ENCODE data around the gene ABCC1.
"Not testable (repeated sequence)": the region's sequence is repeated elsewhere in the genome, so short reads cannot be mapped to it uniquely, and the experiment has no call there.

The ABCC1 gene

DNA sequence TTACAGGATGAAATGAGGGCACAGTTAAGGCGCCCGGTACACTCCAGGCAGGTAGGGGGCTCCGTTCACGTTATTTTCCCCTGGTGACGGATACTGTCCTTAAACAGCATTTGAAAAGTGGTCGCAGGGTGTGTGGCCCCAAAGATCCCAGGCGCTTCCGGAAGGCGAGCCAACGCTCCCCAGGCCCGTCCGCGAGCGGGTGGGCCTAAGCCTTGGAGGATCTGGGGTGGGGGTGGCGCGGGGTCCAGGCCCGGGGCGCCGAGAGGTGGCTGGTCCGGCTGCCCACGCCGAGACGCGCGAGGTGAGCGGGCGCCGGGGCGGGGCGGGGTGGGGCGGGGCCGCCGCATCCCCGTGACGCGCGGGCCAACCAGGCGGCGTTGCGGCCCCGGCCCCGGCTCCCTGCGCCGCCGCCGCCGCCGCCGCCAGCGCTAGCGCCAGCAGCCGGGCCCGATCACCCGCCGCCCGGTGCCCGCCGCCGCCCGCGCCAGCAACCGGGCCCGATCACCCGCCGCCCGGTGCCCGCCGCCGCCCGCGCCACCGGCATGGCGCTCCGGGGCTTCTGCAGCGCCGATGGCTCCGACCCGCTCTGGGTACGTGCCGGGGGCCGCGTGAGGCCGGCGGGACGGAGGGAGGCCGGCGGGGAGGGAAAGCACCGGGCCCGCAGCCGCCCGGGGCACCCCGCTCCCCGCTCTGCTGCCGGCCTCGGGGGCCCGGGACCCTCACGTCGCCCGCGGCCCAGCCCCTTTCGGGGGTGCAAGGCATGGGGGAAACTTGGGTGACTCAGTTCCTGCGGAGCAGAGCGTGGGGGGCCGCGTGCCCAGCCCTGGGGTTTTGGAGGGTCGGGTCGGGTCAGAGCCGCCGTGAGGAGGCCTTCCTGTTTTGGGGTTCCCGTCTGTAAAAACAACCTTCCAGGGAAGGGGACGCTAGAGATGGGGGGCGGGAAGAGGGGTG, at the start of gene ABCC1:
TSS of gene ABCC1 (plus strand) at position 407 of the 951 bp plus-strand sequence. CDS start at position 543, 136 bp downstream.
- no peak for DNase-seq

DNA sequence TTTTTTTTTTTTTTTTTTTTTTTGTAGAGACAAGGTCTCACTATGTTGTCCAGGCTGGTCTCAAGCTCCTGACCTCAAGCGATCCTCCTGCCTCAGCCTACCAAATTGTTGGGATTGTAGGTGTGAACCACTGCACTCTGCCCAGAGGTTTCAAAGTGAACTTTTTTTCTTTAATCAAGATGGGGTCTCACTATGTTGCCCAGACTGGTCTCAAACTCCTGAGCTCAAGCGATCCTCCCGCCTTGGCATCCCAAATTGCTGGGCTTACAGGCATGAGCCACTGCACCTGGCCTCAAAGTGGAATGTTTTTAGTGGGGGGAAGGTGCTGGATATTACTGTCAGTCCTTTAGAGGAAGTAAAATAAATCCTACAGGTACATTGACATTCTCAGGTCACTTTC, 49.1 kb upstream of the ABCC1 start:
- no peak for DNase-seq

DNA sequence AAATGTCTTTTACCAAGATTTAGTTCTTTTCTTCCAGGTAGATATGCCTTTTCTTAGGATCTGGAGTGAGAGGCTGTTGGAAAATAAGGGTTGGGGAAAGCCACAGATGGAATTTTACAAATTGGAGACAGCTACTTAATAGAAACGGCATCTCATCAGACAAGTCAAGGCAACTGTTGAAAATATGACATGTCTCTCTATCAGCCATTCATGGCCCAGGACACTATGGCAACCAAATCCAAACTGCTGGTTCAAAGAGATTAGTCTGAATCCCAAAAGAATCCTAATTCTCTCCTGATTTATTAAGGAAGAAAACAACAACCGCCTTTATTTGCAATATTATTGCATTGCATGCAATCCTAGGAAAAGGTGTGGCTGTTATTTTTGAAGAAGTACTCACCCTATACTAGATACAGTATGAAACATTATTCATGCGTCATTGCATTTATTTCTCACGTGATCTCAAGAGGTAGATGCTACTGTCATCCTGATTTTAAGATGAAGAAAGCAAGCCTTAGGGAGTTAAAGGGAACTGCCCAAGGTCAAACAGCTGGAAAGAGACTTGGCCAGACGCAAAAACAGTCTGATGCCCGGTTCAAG, 48.4 kb upstream of the ABCC1 start:
- no peak for DNase-seq

DNA sequence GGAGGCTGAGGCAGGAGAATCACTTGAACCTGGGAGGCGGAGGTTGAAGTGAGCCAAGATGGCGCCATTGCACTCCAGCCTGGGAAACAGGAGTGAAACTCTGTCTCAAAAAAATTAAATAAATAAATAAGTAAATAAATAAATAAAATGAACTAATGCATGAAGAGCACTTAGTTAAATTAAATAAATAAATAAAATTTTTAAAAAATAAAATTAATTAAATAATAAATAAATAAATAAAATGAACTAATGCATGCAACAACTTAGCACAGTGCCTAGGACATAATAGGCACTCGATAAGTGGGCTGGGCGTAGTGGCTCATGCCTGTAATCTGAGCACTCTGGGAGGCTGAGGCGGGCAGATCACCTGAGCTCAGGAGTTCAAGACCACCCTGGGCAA, 45.5 kb upstream of the ABCC1 start:
- DNase-seq = no peak

DNA sequence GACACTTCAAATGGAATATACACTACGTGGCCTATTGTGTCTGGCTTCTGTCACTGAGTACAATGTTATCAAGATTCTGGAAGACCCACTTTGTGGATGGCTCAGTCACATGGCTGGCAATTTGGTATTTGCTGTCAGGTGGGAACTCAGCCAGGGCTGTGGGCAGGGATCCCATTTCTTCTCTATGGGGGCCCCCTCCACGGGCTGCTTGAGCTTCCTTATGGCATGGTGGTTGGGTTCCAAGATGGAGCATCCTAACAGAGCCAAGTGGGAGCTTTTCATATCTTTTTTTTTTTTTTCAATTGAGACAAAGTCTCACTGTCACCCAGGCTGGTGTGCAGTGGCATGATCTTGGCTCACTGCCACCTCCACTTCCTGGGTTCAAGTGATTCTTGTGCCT, 43.0 kb upstream of the ABCC1 start:
- DNase-seq = no peak

DNA sequence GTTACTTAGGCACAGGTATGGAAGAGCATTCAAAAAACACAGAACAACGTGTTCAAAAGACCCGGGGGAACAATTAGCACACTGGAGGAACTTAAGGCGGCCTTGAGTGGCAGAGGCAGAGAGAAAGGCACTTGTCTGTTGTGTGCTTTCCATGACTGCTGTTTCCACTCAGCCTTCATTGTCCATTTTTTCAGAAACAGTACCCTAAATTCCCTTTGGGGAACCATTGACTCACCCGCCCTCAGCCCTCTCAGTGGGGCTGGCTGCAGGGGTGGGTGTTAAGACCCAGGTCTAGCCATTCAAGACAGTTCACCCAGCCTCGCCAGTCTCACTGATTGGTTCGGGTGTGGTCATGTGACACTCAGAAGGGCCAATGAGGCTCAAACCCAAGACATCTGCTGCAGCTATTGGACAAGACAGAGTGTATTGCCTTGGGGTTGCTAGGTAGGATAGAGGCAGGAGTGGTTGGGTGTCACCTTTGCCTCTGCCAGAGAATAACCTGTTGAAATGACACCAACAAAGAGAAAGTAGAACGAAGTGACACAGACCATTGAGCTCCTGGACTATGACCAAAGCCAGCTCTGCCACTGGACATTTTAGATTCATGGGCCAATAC, 41.4 kb upstream of the ABCC1 start:
- peak; percentile 13 for DNase-seq

DNA sequence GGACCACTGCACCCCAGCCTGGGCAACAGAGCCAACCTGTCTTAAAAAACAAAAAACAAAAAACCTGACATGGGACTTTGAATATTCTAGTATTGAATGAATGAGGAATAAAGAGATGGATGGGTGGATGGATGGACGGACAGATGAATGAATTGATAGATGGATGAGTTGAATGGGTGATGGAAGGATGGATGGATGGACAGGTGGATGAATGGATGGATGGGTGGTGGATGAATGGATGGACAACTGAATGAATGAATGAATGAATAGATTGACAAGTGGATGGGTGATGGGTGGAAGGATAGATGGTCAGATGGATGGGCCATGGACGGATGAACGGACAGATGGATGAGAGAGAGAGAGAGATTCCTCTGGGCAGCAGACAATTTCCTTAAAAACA, 38.2 kb upstream of the ABCC1 start:
- no peak for DNase-seq

DNA sequence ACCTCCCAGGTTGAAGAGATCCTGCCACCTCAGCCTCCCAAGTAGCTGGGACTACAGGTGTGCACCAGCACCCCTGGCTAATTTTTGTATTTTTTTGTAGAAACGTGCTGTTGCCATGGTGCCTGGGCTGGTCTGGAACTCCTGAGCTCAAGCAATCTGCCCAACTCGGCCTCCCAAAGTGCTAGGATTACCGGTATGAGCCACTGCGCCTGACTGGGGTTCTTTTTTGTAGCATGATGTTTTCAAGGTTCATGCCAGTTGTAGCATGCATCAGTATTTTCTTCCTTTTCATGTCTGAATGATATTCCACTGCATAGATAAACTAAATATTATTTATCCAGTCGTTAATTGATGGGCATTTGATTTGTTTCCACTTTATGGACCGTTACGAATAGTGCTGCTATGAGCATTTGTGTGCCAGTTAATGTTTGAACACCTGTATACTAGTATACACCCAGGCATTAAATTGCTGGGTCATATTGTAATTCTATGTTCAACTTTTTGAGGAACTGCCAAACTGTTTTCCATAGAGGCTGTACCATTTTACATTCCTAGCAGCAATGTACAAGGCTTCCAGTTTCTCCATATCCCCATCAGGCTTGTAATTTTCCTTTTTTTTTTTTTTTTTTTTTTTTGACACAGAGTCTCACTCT, 36.2 kb upstream of the ABCC1 start:
- DNase-seq = no peak

DNA sequence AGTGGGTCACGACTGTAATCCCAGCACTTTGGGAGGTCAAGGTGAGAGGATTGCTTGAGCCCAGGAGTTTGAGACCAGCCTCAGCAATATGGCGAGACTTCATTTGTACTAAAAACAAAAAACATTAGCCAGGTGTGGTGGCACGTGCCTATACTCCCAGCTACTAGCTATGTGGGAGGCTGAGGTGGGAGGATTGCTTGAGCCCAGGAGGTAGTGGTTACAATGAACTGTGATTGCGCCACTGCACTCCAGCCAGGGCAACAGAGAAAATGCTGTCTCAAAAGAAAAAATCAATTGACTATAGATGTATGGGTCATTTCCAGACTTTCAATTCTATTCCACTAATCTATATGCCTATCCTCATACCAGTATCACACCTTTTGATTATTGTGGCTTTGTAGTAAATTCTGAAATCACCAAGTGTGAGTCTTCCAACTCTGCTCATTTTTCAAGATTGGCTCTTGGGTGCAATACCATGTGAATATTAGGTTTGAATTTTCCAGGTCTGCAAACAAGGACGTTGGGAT, 33.8 kb upstream of the ABCC1 start:
- no peak for DNase-seq

DNA sequence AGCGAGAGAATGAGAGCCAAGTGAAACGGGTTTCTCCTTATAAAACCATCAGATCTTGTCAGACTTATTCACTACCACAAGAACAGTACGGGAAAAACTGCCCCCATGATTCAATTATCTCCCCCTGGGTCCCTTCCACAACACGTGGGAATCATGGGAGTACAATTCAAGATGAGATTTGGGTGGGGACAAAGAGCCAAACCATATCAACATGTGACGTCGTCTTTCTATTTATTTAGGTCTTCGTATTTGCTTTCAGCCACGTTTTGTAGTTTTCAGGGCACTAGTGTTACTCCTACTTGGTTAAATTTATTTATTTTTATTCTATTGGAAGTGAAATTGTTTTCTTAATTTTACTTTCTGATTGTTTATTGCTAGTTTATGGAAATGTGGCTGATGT, 33.1 kb upstream of the ABCC1 start:
- no peak for DNase-seq

DNA sequence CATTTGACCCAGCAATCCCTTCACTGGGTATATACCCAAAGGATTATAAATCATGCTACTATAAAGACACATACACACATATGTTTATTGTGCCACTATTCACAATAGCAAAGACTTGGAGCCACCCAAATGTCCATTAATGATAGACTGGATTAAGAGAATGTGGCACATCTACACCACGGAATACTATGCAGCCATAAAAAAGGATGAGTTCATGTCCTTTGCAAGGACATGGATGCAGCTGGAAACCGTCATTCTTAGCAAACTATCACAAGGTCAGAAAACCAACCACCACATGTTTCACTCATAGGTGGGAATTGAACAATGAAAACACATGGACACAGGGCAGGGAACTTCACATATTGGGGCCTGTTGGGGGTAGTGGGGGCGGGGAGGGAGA, 31.1 kb upstream of the ABCC1 start:
- DNase-seq = not testable (repeated sequence)

DNA sequence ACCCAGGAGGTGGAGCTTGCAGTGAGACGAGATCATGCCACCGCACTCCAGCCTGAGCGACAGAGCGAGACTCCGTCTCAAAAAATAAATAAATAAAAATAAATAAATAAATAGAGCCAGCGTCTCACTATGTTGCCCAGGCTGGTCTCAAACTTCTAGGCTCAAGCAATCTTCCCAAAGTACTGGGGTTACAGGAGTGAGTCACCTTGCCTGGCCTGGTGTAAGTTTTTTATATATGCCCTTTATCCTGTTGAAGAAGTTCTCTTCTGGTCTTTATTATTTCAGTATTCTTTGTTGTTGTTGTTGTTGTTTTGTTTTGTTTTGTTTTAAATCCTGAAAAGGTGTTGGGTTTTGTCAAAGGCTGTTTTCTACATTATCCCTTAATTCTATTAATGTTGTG, 30.1 kb upstream of the ABCC1 start:
- DNase-seq = no peak

DNA sequence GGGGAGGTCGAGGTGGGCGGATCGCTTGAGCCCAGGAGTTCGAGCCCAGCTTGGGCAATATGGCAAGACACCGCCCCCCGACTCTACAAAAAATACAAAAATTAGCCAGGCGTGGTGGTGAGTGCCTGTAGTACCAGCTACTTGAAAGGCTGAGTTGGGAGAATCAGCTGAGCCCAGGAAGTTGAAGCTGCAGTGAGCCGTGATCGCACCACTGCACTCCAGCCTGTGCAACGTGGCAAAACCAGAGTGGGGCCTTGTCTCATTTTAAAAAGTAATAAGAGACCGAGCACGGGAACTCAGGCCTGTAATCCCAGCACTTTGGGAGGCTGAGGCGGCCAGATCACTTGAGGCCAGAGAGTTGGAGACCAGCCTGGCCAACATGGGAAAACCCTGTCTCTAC, 24.4 kb upstream of the ABCC1 start:
- DNase-seq = no peak

DNA sequence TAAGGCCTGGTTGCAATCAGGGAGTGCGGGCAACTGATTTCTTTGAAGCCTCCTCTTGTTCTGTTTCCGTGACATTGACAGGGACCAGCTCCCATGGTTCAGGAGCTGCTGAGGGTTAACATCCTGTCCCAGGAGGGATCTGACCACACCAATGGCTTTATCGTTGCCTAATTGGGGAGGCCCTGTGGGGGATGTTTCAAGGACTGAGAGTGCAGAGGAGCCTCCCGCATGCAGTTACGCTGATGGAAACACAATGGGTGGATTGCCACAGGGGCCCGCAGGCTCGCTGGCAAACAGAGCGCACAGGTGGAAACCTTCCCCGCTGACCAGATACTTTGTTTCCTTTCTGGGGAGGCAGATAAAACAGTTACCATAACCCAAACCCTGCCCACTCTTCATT, 23.8 kb upstream of the ABCC1 start:
- no peak for DNase-seq

DNA sequence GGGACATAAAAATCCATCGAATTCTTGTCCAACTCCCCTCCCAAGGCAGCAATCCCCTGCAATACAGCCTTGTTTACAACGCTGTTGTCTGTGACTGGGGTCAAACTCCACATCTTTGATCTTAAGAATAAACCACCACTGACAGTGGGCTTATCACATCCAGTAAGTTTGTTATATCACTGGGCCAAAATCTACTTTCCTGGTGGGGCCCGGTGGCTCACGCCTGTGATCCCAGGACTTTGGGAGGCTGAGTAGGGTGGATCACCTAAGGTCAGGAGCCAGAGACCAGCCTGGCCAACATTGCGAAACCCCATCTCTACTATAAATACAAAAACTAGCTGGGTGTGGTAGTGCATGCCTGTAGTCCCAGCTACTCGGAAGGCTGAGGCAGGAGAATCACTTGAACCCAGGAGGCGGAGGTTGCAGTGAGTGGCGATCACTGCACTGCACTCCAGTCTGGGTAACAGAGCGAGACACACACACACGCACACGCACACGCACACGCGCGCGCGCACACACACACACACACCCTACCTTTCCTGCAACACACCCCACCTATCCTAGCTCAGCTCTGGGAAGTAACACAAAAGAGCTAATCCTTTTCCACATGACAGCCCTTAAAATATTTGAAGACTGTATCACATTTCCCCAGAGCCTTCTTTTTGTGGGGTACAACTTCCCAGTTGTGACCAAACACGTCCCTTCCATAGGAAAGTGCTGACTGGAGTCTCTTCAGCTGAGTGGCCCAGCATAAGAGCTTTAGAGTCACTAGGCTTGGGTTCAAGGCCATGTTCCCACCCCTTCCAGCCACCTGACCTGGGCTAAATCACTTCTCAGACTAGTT, 20.9 kb upstream of the ABCC1 start:
- no peak for DNase-seq

DNA sequence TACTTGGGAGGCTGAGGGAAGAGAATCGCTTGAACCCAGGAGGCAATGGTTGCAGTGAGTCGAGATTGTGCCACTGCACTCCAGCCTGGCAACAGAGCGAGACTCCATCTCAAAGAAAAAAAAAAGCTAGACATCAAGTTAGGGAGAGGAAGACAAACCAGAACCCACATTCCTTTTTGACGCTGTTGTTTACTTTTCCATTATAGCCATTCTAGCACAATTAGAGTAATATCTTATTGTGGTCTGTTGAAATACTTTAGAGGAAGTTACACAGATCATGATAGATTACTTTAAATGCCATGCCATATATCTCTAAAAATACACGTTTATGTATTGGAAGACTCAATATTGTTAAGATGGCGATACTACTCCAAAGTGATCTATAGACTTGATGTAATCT, 16.5 kb upstream of the ABCC1 start:
- DNase-seq = no peak

DNA sequence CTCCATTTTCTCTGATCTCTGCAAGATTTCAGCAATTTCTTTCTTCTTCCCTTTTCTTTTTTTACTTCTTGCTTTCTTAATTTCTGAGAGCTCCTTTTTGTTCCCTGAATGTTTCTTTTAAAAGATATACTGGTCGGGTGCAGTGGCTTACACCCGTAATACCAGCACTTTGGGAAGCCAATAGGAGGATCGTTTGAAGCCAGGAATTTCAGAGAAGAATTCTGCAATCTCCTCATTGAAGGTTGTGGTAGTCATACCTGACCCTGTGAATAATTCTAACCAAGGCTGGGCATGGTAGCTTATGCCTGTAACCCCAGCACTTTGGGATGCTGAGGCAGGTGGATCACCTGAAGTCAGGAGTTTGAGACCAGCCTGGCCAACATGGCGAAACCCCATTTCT, 15.6 kb upstream of the ABCC1 start:
- DNase-seq = no peak

DNA sequence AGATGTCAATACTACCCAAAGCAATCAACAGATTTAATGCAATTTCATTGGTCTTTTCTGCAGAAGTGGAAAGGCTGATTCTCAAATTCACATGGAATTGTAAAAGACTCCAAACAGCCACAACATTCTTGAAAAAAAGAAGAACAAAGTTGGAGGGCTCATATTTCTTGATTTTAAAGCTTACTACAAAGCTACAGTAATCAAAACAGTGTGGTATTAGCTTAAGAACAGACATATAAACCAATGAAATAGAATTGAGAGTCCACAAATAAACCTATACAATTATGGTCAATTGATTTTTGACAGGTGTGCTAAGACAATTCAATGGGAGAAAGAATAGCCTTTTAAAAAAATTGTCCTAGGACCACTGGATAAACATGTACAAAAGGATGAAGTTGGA, 14.4 kb upstream of the ABCC1 start:
- DNase-seq = no peak

DNA sequence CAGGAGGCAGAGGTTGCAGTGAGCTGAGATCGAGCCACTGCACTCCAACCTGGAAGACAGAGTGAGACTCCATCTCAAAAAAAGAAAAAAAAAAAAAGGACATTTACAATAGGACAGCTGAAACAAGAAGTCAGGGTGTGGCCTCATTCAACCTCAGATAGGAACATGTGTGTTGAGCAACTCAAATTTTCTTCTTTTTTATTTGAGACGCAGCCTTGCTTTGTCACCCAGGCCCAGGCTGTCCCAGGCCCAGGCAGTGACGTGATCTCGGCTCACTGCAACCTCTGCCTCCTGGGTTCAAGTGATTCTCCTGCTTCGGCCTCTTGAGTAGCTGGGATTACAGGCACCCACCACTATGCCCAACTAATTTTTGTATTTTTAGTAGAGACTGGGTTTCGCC, 12.6 kb upstream of the ABCC1 start:
- DNase-seq = not testable (repeated sequence)

DNA sequence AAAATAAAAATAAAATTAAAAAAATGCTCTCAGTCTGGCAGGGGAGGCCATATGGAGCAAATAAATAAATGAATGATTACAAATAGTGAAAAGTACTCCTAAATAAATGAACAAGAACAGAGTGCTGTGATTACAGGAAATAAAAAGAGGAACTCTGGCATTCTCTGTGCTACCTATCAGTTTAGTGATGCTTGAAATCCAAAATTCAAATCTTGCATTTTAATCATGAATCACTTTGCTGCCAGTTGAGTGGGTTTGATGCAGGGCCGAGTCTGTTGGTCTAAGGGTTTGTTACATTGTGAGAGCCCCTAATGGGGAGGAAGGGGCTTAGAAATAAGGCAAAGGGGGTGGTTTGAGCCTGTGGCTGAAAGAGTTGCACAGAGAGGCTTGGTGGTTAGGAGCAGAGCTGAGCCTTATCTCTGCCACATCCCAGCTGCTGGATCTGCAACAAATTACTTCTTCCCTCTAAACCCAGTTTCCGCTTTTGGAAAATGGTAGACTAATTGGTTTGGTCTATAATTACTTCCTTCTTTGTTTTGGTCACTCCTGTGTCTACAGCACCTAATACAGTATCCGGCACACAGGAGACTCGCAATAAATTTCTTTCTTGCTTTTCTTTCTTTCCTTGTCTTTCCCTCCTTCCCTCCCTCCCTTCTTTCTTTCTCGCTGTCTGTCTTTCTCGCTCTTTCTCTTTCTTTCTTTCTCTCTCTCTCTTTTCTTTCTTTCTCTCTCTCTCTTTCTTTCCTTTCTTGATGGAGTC, 6.3 kb upstream of the ABCC1 start:
- DNase-seq = no peak

DNA sequence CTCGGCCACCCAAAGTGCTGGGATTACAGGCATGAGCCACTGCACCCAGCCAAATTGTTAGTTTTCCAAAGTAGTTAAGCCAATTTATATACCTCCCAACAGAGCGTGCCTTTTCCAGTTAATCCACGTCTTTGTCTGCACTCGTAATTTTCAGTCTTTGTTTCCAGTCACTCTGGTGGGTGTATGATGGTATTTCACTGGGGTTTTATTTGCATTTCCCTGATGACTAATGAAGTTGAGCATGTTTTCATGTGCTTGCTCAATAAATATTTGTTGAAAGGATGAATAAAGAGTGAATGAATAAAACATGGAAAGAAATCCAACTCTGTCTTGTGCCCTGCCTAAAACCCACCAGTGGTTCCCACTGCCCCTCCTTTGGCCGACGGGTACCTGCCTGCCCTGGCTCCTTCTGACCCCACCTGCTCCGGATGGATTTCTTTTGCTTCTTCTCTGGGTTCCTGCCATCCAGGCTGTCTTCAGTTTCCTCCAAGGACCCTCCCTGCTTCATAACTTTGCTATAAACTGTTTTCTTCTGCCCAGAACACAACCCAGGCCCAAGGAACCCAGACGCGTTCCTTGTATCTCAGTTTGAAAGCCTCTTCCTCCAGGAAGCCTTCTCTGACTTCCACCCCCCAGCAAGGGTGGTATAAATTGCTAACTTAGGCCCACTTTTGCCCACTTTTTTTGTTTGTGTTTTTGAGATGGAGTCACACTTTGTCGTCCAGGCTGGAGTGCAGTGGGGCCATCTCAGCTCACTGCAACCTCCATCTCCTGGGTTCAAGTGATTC, 3.0 kb upstream of the ABCC1 start:
- DNase-seq = no peak
